K562 (cell line): ENCODE results near the gene PPM1H. TPM values are rescaled to one million over a fixed set of nuclear protein-coding genes. Genes with fewer than 3 reads are reported as not detected.
A peak's percentile ranks its signal among the peaks of the same experiment; 100 is the strongest.

Experiments used
- ARID1B ChIP-seq: fragments of 450-650 bp; IDR thresholded peaks from 2 replicates; pipeline ENCODE4 v1.6.1; 2016; ENCODE audit warnings: antibody characterized with exemption, mild to moderate bottlenecking, inconsistent platforms
- ATF7 ChIP-seq: fragments of 450-650 bp; IDR thresholded peaks from 2 replicates; pipeline ENCODE4 v1.7.1; 2014; ENCODE audit warnings: mild to moderate bottlenecking, moderate library complexity
- CEBPB ChIP-seq: fragments of 450-650 bp; IDR thresholded peaks from 2 replicates; pipeline ENCODE4 v1.6.1; 2016; ENCODE audit warnings: missing genetic modification characterization, missing compliant biosample characterization
- CEBPG ChIP-seq, 3 experiments: fragments of 200-800 bp in 1 of 3; sonication (Bioruptor generic) in 1 of 3; sonication (generic) in 1 of 3; formaldehyde crosslinking in 1 of 3; IDR thresholded peaks in 2 of 3; conservative IDR thresholded peaks in 1 of 3; 2 replicates each; pipeline versions ENCODE4 v1.6.1 to v1.8.0; 2016 to 2022; ENCODE audit warnings: missing compliant biosample characterization in 2 of 3, missing genetic modification characterization in 2 of 3, mild to moderate bottlenecking in 1 of 3, missing genetic modification reagents in 1 of 3
- DPF2 ChIP-seq: fragments of 450-650 bp; IDR thresholded peaks from 2 replicates; pipeline ENCODE4 v1.6.1; 2016
- GTF3C2 ChIP-seq: IDR thresholded peaks from 3 replicates; pipeline ENCODE4 v1.6.1; 2011; ENCODE audit warnings: borderline replicate concordance, mild to moderate bottlenecking, moderate library complexity; ENCODE audit not compliant: insufficient read length; ENCODE audit errors: extremely low read depth
- KDM4B ChIP-seq, 2 experiments: fragments of 450-650 bp in 1 of 2; sonication (generic) in 1 of 2; IDR thresholded peaks; 2 replicates each; pipeline ENCODE4 v1.6.1; 2016 to 2017; ENCODE audit warnings: borderline replicate concordance in 2 of 2, antibody characterized with exemption in 1 of 2, low read depth in 1 of 2, mild to moderate bottlenecking in 1 of 2
- NBN ChIP-seq: fragments of 450-650 bp; IDR thresholded peaks from 2 replicates; pipeline ENCODE4 v1.6.1; 2016; ENCODE audit warnings: low read depth, mild to moderate bottlenecking
- RCOR1 ChIP-seq, 2 experiments: IDR thresholded peaks; 2 replicates each; pipeline ENCODE4 v1.6.1; 2012; ENCODE audit warnings: low read depth in 2 of 2, low read length in 2 of 2, borderline replicate concordance in 1 of 2, improper control_type of control experiment in 1 of 2
- SPI1 ChIP-seq: IDR thresholded peaks from 2 replicates; pipeline ENCODE4 v1.6.1; 2011; ENCODE audit warnings: low read depth, low read length, control low read depth, borderline replicate concordance
- polyA plus RNA-seq, 8 experiments: library from polyadenylated mRNA; depleted of rRNA in 4 of 8; stranded (reverse) in 5 of 8; unstranded in 3 of 8; fragments of >200 nt; fragmentation: Nextera tagmentation in 2 of 8; fragmentation: Illumina TruSeq in 1 of 8; extraction: Ambion mirVana in 2 of 8; extraction: Trizol in 1 of 8; gene quantifications; 2 replicates each; pipeline versions ENCODE4 v1.2.1 to v1.2.3, GENCODE V29; 2011 to 2014; ENCODE audit warnings: inconsistent platforms in 1 of 8, missing spikeins in 1 of 8
- total RNA-seq, 7 experiments: library from RNA; depleted of rRNA in 6 of 7; stranded (reverse); fragments of >200 nt in 6 of 7; fragmentation: Illumina TruSeq in 2 of 7; extraction: Trizol in 2 of 7; gene quantifications; 2 replicates each; pipeline versions ENCODE4 v1.2.1 to v1.2.3, GENCODE V29; 2011 to 2021; ENCODE audit warnings: low replicate concordance in 1 of 7

PPM1H gene
- total and polyA plus RNA-seq, 9 of the 15 experiments (the other 6 are each of a cell fraction or from before 2014, with no cell fraction given) = 5.3 to 29.3 (median 11.3) TPM

- TF ChIP-seq GTF3C2 = no peak
- peak in 1 of 2 experiments; percentile 50; a peak in 1 of 4 replicates for TF ChIP-seq RCOR1 (IDR thresholded peaks at IDR 0.05; ENCODE audit: borderline replicate concordance in 1 of 2, low read depth in 2 of 2, low read length in 2 of 2)
- TF ChIP-seq ARID1B = peak; percentile 19; the same call in 1 of the 2 replicates
- no peak for TF ChIP-seq NBN
- 0 out of 2 replicates have a peak, but pooled peaks have one; percentile 29 for TF ChIP-seq CEBPB (tag)
- TF ChIP-seq ATF7 = peak; percentile 26; the same call in 1 of the 2 replicates
- peak; percentile 30; the same call in 1 of the 2 replicates for TF ChIP-seq CEBPG (CRISPR knock-in tag; IDR thresholded peaks at IDR 0.05)
- TF ChIP-seq CEBPG (tag; conservative IDR thresholded peaks at IDR 0.05 in 1 of 2, IDR thresholded peaks at IDR 0.05 in 1 of 2) = peak in 1 of 2 experiments; percentile 47; a peak in 1 of 4 replicates
- no peak for TF ChIP-seq KDM4B (IDR thresholded peaks at IDR 0.05; ENCODE audit: borderline replicate concordance in 2 of 2, low read depth in 1 of 2)
- TF ChIP-seq SPI1 = peak; percentile 73; the same call in 1 of the 2 replicates
- peak; percentile 40; the same call in 1 of the 2 replicates for TF ChIP-seq DPF2
- TF ChIP-seq, all 486 proteins: peak for 15
Measured at GRCh38 chr12:62900686-62901272, 34.2 kb downstream of the PPM1H start (continued).
